H9 (cell line): ENCODE results near the gene BAZ2A. TPM values are rescaled to one million over a fixed set of nuclear protein-coding genes. Genes with fewer than 3 reads are reported as not detected.

Source experiments
- DNase-seq: peaks from one replicate; pipeline ENCODE4 v3.0.0-alpha.2; 2017
- H2AFZ ChIP-seq: one replicate; pipeline ENCODE4 v1.6.1; 2013; ENCODE audit warnings: mild to moderate bottlenecking, low read length, control low read depth, moderate library complexity
- H2AK5ac ChIP-seq: 2 replicates; pipeline ENCODE4 v1.6.1; 2013; ENCODE audit warnings: low read length, control low read depth, mixed read lengths; ENCODE audit not compliant: insufficient read length
- H2BK120ac ChIP-seq: one replicate; pipeline ENCODE4 v1.6.1; 2013; ENCODE audit warnings: low read depth, mild to moderate bottlenecking, low read length, control low read depth, inconsistent platforms; ENCODE audit not compliant: poor library complexity, severe bottlenecking
- H2BK12ac ChIP-seq: 2 replicates; pipeline ENCODE4 v1.6.1; 2013; ENCODE audit warnings: low read length, control low read depth, mixed read lengths, low read depth; ENCODE audit not compliant: insufficient read length
- H2BK15ac ChIP-seq: 2 replicates; pipeline ENCODE4 v1.6.1; 2013; ENCODE audit warnings: low read depth, low read length, control low read depth
- H2BK20ac ChIP-seq: one replicate; pipeline ENCODE4 v1.6.1; 2013; ENCODE audit warnings: low read depth, mild to moderate bottlenecking, low read length, control low read depth, inconsistent platforms; ENCODE audit not compliant: poor library complexity, severe bottlenecking
- H2BK5ac ChIP-seq: 2 replicates; pipeline ENCODE4 v1.6.1; 2013; ENCODE audit warnings: low read length, control low read depth, mixed read lengths; ENCODE audit not compliant: insufficient read length
- H3K14ac ChIP-seq: 2 replicates; pipeline ENCODE4 v1.6.1; 2013; ENCODE audit warnings: low read length, control low read depth; ENCODE audit not compliant: insufficient read depth
- H3K18ac ChIP-seq: 2 replicates; pipeline ENCODE4 v1.6.1; 2013; ENCODE audit warnings: low read depth, mild to moderate bottlenecking, mixed read lengths, low read length, control low read depth; ENCODE audit not compliant: insufficient read length
- H3K23ac ChIP-seq: 2 replicates; pipeline ENCODE4 v1.6.1; 2013; ENCODE audit warnings: low read length, control low read depth, mixed read lengths, low read depth; ENCODE audit not compliant: insufficient read length
- H3K23me2 ChIP-seq: 2 replicates; pipeline ENCODE4 v1.6.1; 2013; ENCODE audit warnings: low read depth, mild to moderate bottlenecking, mixed read lengths, low read length, control low read depth; ENCODE audit not compliant: insufficient read length, poor library complexity, severe bottlenecking
- H3K27ac ChIP-seq: 2 replicates; pipeline ENCODE4 v1.5.1; 2013; ENCODE audit warnings: low read length, control low read depth, mixed read lengths, low read depth; ENCODE audit not compliant: insufficient read length
- H3K27me3 ChIP-seq: 2 replicates; pipeline ENCODE4 v1.6.1; 2013; ENCODE audit warnings: low read length, control low read depth, inconsistent platforms; ENCODE audit not compliant: insufficient read depth
- H3K4ac ChIP-seq: 2 replicates; pipeline ENCODE4 v1.6.1; 2013; ENCODE audit warnings: low read depth, mild to moderate bottlenecking, control low read depth, inconsistent platforms, low read length, moderate library complexity
- H3K4me1 ChIP-seq: 2 replicates; pipeline ENCODE4 v1.6.1; 2013; ENCODE audit warnings: low read length, control low read depth, inconsistent platforms; ENCODE audit not compliant: insufficient read depth
- H3K4me2 ChIP-seq: 2 replicates; pipeline ENCODE4 v1.6.1; 2013; ENCODE audit warnings: low read length, control low read depth, mixed read lengths; ENCODE audit not compliant: insufficient read length, insufficient read depth
- H3K56ac ChIP-seq: 2 replicates; pipeline ENCODE4 v1.6.1; 2013; ENCODE audit warnings: low read depth, mild to moderate bottlenecking, mixed read lengths, low read length, control low read depth; ENCODE audit not compliant: insufficient read length
- H3K79me1 ChIP-seq: 2 replicates; pipeline ENCODE4 v1.6.1; 2013; ENCODE audit warnings: low read depth, mild to moderate bottlenecking, moderate library complexity, low read length, control low read depth, inconsistent platforms; ENCODE audit not compliant: insufficient read depth, poor library complexity, severe bottlenecking
- H3K79me2 ChIP-seq: 2 replicates; pipeline ENCODE4 v1.6.1; 2013; ENCODE audit warnings: low read length, control low read depth, inconsistent platforms; ENCODE audit not compliant: insufficient read depth
- H3K9ac ChIP-seq: 2 replicates; pipeline ENCODE4 v1.6.1; 2013; ENCODE audit warnings: low read length, control low read depth, mixed read lengths; ENCODE audit not compliant: insufficient read length; ENCODE audit errors: extremely low read depth
- H3K9me3 ChIP-seq: one replicate; pipeline ENCODE4 v1.6.1; 2013; ENCODE audit warnings: low read depth, low read length, inconsistent platforms; ENCODE audit not compliant: control insufficient read depth
- H3T11ph ChIP-seq: one replicate; pipeline ENCODE4 v1.6.1; 2013; ENCODE audit warnings: mild to moderate bottlenecking, low read length, control low read depth, inconsistent platforms
- H4K20me1 ChIP-seq: one replicate; pipeline ENCODE4 v1.6.1; 2013; ENCODE audit not compliant: control insufficient read depth, insufficient read length, insufficient read depth
- H4K5ac ChIP-seq: 2 replicates; pipeline ENCODE4 v1.6.1; 2013; ENCODE audit warnings: low read depth, mild to moderate bottlenecking, mixed read lengths, low read length, control low read depth; ENCODE audit not compliant: insufficient read length
- H4K8ac ChIP-seq: replicated peaks from 2 replicates; pipeline ENCODE4 v1.6.1; 2013; ENCODE audit warnings: low read length, control low read depth, mixed read lengths, low read depth; ENCODE audit not compliant: insufficient read length
- H4K91ac ChIP-seq: 2 replicates; pipeline ENCODE4 v1.6.1; 2013; ENCODE audit warnings: low read depth, mild to moderate bottlenecking, moderate library complexity, mixed read lengths, low read length, control low read depth; ENCODE audit not compliant: insufficient read length
- H3K27ac Mint-ChIP-seq, 3 experiments: 2 replicates in 2 of 3; 3 replicates in 1 of 3; pipeline ENCODE4 v1.8.0; 2020 to 2021; ENCODE audit warnings: mixed read lengths in 3 of 3, mild to moderate bottlenecking in 1 of 3, moderate library complexity in 1 of 3
- H3K27me3 Mint-ChIP-seq: 2 replicates; pipeline ENCODE4 v1.8.0; 2021; ENCODE audit warnings: low read depth, mild to moderate bottlenecking, moderate library complexity, mixed read lengths
- H3K36me3 Mint-ChIP-seq, 3 experiments: 2 replicates in 2 of 3; 3 replicates in 1 of 3; pipeline ENCODE4 v1.8.0; 2020 to 2021; ENCODE audit warnings: low read depth in 3 of 3, mixed read lengths in 3 of 3; ENCODE audit not compliant: insufficient read depth in 1 of 3
- H3K4me1 Mint-ChIP-seq, 2 experiments: 2 replicates each; pipeline ENCODE4 v1.8.0; 2020; ENCODE audit warnings: mixed read lengths in 2 of 2
- H3K4me3 Mint-ChIP-seq, 2 experiments: 2 replicates in 1 of 2; 3 replicates in 1 of 2; pipeline ENCODE4 v1.8.0; 2020 to 2021; ENCODE audit warnings: mild to moderate bottlenecking in 2 of 2, mixed read lengths in 2 of 2, moderate library complexity in 1 of 2
- H3K9me3 Mint-ChIP-seq, 2 experiments: 2 replicates in 1 of 2; 3 replicates in 1 of 2; pipeline ENCODE4 v1.8.0; 2020; ENCODE audit warnings: mild to moderate bottlenecking in 2 of 2, mixed read lengths in 2 of 2, moderate library complexity in 1 of 2
- CTCF ChIP-seq: fragments of 200-600 bp; sonication (generic); conservative IDR thresholded peaks from 3 replicates; pipeline ENCODE4 v1.8.0; 2021; ENCODE audit warnings: antibody characterized with exemption, mild to moderate bottlenecking
- WGBS: extraction: QIAGEN DNeasy Blood & Tissue Kit; methylation state at CpG from one replicate; pipeline ENCODE4 v1.1.7; 2013; ENCODE audit warnings: missing lambda C conversion rate, low lambda C conversion rate, mixed read lengths; ENCODE audit not compliant: insufficient read length; ENCODE audit errors: extremely low coverage; 5-methylcytosine and 5-hydroxymethylcytosine counted together
- total RNA-seq: library from RNA; stranded (reverse); gene quantifications from 2 replicates; pipeline ENCODE4 v1.2.1, GENCODE V29; 2021

The BAZ2A gene
- total RNA-seq, 1 experiment from 2014 or later = 108 TPM

GRCh38 chr12:56644654-56645053 is 14.5 kb upstream of the BAZ2A start:
- Mint-ChIP-seq H3K4me1 (peaks cover 16 to 18% of the 10 kb centered on the region in 2 experiments), H3K27ac (peak overlapping the region in 2 of 3 experiments; percentile 99; a peak in 3 of 7 replicates), H3K9me3 (no peaks in the 10 kb centered on the region), H3K4me3 (peak overlapping the region; percentile 99 to 100), H3K36me3 (peaks cover 52 to 55% (median 53%) of the 10 kb centered on the region in 3 experiments), H3K27me3 (no peaks in the 10 kb centered on the region)
- no peak overlapping the region for H2BK15ac ChIP-seq
- no peaks in the 10 kb centered on the region for H3K79me1 ChIP-seq
- no peak overlapping the region for H3K14ac ChIP-seq
- no peak overlapping the region for H2BK12ac ChIP-seq
- H3K23ac ChIP-seq = no peak overlapping the region
- H3K27me3 ChIP-seq = no peaks in the 10 kb centered on the region
- no peak overlapping the region for H2AFZ ChIP-seq
- H3K18ac ChIP-seq = no peak overlapping the region
- TF ChIP-seq CTCF = no peak
- H2BK5ac ChIP-seq = no peak overlapping the region
- H3K79me2 ChIP-seq = peaks cover 17% of the 10 kb centered on the region; the same call in 1 of the 2 replicates
- no peaks in the 10 kb centered on the region for H4K20me1 ChIP-seq
- H3K56ac ChIP-seq = no peak overlapping the region
- H4K91ac ChIP-seq = no peak overlapping the region
- no peak overlapping the region for H2BK20ac ChIP-seq
- peak overlapping the region; percentile 95 for H3K9ac ChIP-seq
- H3K27ac ChIP-seq = no peak overlapping the region
- H2BK120ac ChIP-seq = no peak overlapping the region
- no peak overlapping the region for H3T11ph ChIP-seq
- no peaks in the 10 kb centered on the region for H3K23me2 ChIP-seq
- H2AK5ac ChIP-seq = no peak overlapping the region
- WGBS = no CpG with 5 or more reads among the region's 4 CpGs
- no peak overlapping the region for H3K4ac ChIP-seq
- no peak overlapping the region for H4K8ac ChIP-seq
- no peaks in the 10 kb centered on the region for H3K4me1 ChIP-seq
- no peaks in the 10 kb centered on the region for H3K9me3 ChIP-seq
- peak overlapping the region; percentile 96 for H3K4me2 ChIP-seq
- no peak for DNase-seq
- H4K5ac ChIP-seq = no peak overlapping the region
